ENCODE results near the gene ARPC1A.
"Not testable (repeated sequence)": the region's sequence is repeated elsewhere in the genome, so short reads cannot be mapped to it uniquely, and the experiment has no call there.

The ARPC1A gene

DNA sequence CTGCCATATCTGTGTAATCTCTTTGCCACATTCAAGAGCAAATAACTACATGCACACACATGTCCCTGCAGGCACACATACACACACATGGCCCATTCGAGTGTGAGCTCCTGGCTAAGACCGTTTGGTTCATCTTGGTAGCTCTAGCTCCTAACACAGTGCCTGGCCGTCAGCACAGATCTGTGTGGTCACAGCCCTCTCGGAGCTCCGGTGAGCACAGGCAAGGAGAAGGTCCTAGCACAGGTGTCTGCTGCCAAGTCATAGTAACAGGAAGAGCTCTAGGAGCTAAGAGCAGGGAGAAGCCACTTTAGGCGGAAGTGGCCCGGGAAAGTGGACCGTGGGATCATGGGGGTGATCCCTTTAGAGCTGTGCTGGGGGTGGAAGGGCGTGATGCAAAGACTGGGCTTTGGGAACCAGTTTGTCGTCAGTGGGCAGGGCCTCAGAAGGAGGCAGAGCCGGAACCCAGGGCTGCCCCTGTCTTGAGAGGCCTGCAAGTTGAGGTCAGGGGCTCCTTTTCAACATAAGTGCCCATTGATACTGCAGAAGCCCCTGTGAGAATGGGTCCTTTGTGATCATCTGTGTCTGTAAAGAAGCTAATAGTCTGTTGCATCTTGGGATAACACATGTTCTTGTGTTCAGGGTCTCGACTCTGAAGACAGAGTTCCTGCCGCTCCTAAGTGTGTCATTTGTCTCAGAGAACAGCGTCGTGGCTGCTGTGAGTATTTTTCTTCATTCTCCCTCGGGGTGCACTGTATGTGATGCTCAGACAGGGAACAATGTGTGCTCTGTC is 32.2 kb downstream of the ARPC1A start:
- no peaks in the 10 kb centered on the region for H3K27me3 ChIP-seq (ENCODE audit: control insufficient read depth, insufficient read depth, low read length)

DNA sequence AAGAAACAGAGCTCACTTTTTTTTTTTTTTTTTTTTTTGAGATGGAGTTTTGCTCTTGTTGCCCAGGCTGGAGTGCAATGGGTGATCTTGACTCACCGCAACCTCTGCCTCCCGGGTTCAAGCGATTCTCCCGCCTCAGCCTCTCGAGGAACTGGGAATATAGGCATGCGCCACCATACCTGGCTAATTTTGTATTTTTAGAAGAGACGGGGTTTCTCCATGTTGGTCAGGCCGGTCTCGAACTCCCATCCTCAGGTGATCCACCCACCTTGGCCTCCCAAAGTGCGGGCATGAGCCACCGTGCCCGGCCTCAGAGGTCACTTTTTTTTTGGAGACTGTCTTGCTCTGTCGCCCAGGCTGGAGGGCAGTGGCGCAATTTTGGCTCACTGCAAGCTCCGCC is 32.8 kb downstream of the ARPC1A start:
- not testable (repeated sequence) for H3K4me3 ChIP-seq (ENCODE audit: low read depth, low read length); H3K9ac ChIP-seq (ENCODE audit: low read depth, low read length); H3K4me1 ChIP-seq (ENCODE audit: control insufficient read depth, insufficient read depth, low read length); H3K27me3 ChIP-seq (ENCODE audit: control insufficient read depth, insufficient read depth, low read length); H3K27ac ChIP-seq (ENCODE audit: low read depth, low read length); H3K9me3 ChIP-seq (ENCODE audit: control insufficient read depth, insufficient read depth, low read length)
- peaks cover 59% of the 10 kb centered on the region for H3K36me3 ChIP-seq (ENCODE audit: control insufficient read depth, insufficient read depth, low read length)

More for the DNA sequence above, 32.2 kb downstream of the ARPC1A start:
- Histone ChIP-seq H3K4me3 (ENCODE audit: low read depth, low read length) (no peak overlapping the region), H3K27ac (ENCODE audit: low read depth, low read length) (no peak overlapping the region), H3K4me1 (ENCODE audit: control insufficient read depth, insufficient read depth, low read length) (no peaks in the 10 kb centered on the region), H3K9me3 (ENCODE audit: control insufficient read depth, insufficient read depth, low read length) (no peaks in the 10 kb centered on the region), H3K36me3 (ENCODE audit: control insufficient read depth, insufficient read depth, low read length) (peaks cover 53% of the 10 kb centered on the region), H3K9ac (ENCODE audit: low read depth, low read length) (no peak overlapping the region)

DNA sequence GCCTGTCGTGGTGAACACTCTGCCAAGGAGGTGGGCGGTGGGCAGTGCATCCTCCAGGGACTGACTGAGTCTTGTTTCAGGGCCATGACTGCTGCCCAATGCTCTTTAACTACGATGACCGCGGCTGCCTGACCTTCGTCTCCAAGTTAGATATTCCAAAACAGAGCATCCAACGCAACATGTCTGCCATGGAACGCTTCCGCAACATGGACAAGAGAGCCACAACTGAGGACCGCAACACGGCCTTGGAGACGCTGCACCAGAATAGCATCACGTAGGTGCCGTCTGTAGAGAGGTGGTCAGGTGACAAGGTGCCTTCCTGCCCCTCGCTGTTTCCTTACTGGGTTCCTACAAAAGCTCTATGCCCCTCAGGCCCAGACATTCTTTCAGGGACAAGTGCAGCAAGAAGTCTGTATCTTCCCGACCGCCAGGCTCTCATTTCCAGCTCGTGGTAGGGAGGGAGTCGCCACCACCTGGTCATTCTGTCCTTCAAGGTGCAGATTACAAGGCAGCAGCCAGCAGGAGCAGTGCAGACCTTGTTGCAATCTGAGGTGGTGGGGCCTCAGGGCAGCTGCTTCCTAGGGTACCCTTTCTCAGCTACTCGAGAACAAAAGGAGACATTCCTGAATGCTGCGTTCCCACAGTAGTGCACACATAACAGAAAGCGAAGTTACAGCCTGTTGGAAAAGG is 33.9 kb downstream of the ARPC1A start:
- H3K27ac ChIP-seq (ENCODE audit: low read depth, low read length), result no peak overlapping the region
- H3K27me3 ChIP-seq (ENCODE audit: control insufficient read depth, insufficient read depth, low read length), result no peaks in the 10 kb centered on the region
- H3K9me3 ChIP-seq (ENCODE audit: control insufficient read depth, insufficient read depth, low read length), result no peaks in the 10 kb centered on the region
- no peak overlapping the region for H3K9ac ChIP-seq (ENCODE audit: low read depth, low read length)
- no peak overlapping the region for H3K4me3 ChIP-seq (ENCODE audit: low read depth, low read length)
- peaks cover 62% of the 10 kb centered on the region for H3K36me3 ChIP-seq (ENCODE audit: control insufficient read depth, insufficient read depth, low read length)
- H3K4me1 ChIP-seq (ENCODE audit: control insufficient read depth, insufficient read depth, low read length), result no peaks in the 10 kb centered on the region

DNA sequence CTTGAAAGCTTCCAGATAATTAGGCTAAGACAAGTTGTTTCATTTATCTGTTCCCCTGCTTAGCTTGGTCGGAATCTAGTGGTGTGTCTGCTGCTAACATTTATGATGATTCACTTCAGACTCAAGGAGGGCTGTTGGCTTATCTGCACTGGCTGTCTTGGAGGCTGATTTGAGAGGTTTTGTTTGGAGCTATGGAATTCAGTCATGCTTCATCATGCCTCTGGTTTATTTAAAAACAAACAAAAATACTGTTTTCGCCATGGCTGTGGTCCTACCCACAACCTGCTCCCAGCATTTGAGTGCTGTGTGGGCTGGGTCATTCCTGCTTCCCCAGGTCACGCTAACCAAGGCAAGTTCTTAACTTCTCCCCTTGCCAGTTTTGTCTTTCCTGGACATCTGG is 37.1 kb downstream of the ARPC1A start:
- H3K27me3 ChIP-seq (ENCODE audit: control insufficient read depth, insufficient read depth, low read length), result no peaks in the 10 kb centered on the region
- H3K4me1 ChIP-seq (ENCODE audit: control insufficient read depth, insufficient read depth, low read length), result peaks cover 15% of the 10 kb centered on the region
- H3K9ac ChIP-seq (ENCODE audit: low read depth, low read length), result no peak overlapping the region
- H3K36me3 ChIP-seq (ENCODE audit: control insufficient read depth, insufficient read depth, low read length), result peaks cover 65% of the 10 kb centered on the region
- H3K4me3 ChIP-seq (ENCODE audit: low read depth, low read length), result no peak overlapping the region
- no peaks in the 10 kb centered on the region for H3K9me3 ChIP-seq (ENCODE audit: control insufficient read depth, insufficient read depth, low read length)
- H3K27ac ChIP-seq (ENCODE audit: low read depth, low read length), result no peak overlapping the region

DNA sequence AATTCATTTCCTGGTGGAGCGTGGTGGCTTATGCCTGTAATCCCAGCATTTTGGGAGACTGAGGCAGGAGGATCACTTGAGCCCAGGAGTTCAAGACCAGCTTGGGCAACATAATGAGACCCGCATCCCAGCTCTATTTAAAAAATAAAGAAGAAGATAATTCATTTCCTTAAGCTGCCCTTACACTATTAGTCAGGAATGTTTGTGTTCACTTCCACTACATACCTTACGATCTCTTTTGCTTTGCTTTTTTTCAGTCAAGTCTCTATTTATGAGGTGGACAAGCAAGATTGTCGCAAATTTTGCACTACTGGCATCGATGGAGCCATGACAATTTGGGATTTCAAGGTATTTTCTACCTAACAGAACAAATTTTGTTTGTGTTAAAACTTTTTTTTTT is 37.6 kb downstream of the ARPC1A start:
- Histone ChIP-seq H3K9me3 (ENCODE audit: control insufficient read depth, insufficient read depth, low read length) (no peaks in the 10 kb centered on the region), H3K4me1 (ENCODE audit: control insufficient read depth, insufficient read depth, low read length) (peaks cover 15% of the 10 kb centered on the region), H3K27me3 (ENCODE audit: control insufficient read depth, insufficient read depth, low read length) (no peaks in the 10 kb centered on the region), H3K4me3 (ENCODE audit: low read depth, low read length) (no peak overlapping the region), H3K9ac (ENCODE audit: low read depth, low read length) (no peak overlapping the region), H3K36me3 (ENCODE audit: control insufficient read depth, insufficient read depth, low read length) (peaks cover 60% of the 10 kb centered on the region), H3K27ac (ENCODE audit: low read depth, low read length) (no peak overlapping the region)

DNA sequence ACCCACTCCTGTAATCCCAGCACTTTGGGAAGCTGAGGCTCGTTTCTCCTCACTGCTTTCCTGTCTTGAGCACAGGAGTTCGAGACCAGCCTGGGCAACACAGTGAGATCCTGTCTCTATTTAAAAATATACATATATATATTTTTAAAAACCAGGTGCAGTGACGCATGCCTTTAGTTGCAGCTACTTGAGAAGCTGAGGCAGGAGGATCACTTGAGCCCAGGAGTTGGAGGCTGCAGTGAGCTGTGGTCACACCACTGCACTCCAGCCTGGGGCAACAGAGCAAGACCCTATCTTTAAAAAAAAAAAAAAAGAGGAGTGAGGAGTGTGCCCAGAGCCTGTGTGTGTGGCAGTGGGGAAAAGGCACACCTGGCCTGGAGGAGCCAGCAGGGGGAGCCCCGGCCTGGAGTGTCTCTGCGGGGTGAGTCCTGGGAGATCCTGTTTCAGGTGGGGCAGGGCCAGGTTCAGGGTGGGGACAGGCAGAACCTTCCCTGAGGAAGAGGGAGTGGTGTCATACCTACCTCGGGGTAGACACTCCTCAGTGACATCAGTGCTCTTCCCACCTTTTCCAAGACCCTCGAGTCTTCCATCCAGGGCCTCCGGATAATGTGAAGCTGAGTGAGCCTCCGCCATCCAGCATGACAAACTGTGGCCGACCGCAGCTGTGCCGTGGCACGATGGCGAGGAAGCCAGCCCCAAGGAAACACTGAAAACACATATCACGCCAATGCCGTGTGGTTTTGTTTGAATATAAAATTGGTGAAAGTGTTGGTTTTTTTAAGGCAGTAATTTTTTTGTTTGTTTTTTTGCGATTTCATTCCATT is 39.8 kb downstream of the ARPC1A start:
- Histone ChIP-seq H3K4me3 (ENCODE audit: low read depth, low read length) (no peak overlapping the region), H3K36me3 (ENCODE audit: control insufficient read depth, insufficient read depth, low read length) (peaks cover 49% of the 10 kb centered on the region), H3K27ac (ENCODE audit: low read depth, low read length) (no peak overlapping the region), H3K9ac (ENCODE audit: low read depth, low read length) (no peak overlapping the region), H3K4me1 (ENCODE audit: control insufficient read depth, insufficient read depth, low read length) (peaks cover 15% of the 10 kb centered on the region), H3K27me3 (ENCODE audit: control insufficient read depth, insufficient read depth, low read length) (no peaks in the 10 kb centered on the region), H3K9me3 (ENCODE audit: control insufficient read depth, insufficient read depth, low read length) (no peaks in the 10 kb centered on the region)

DNA sequence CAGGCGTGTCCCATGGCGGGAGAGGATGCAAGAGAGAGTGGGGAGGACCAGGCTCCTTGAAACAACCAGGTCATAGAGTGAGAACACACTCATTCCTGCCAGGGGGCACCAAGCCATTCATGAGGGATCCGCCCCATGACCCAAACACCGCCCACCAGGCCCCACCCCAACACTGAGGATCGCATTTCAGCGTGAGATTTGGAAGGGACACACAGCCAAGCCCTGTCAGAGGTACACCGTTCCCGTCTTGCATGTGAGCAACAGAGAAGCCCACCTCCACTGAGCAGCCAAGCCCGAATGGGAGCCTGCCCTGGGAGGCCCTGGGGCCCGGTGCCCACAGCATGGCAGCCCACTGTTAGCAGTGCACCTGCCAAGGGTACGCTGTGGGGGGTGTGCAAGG is 40.9 kb downstream of the ARPC1A start:
- peaks cover 41% of the 10 kb centered on the region for H3K36me3 ChIP-seq (ENCODE audit: control insufficient read depth, insufficient read depth, low read length)
- H3K27ac ChIP-seq (ENCODE audit: low read depth, low read length), result no peak overlapping the region
- H3K27me3 ChIP-seq (ENCODE audit: control insufficient read depth, insufficient read depth, low read length), result no peaks in the 10 kb centered on the region
- peaks cover 15% of the 10 kb centered on the region for H3K4me1 ChIP-seq (ENCODE audit: control insufficient read depth, insufficient read depth, low read length)
- no peak overlapping the region for H3K9ac ChIP-seq (ENCODE audit: low read depth, low read length)
- H3K4me3 ChIP-seq (ENCODE audit: low read depth, low read length), result no peak overlapping the region
- H3K9me3 ChIP-seq (ENCODE audit: control insufficient read depth, insufficient read depth, low read length), result no peaks in the 10 kb centered on the region

DNA sequence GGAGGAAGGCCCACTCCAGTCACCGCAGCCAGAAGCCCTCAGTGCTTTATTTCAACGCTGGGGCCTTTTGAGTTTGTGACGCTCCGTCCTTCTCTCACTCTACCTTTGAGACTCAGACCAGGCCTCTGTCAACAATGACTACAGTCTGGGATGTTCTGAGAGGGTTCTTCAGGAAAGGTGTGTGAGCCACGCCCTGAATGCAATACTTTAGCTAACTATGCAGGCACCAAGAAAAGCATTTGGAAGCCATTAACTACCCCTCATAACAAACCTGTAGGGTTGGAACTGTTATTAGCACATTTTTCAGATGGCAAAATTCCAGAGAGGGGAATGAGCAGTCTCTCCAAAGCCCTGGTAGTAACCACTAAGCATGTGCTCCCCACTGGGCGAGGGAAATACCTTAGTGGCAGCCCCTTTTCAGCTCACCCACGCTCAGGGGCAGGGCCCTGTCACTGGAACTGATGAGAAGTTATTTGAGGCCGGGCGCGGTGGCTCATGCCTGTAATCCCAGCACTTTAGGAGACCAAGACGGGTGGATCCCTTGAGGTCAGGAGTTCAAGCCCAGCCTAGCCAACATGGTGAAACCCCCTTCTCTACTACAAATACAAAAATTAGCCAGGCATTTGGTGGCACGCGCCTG is 43.2 kb downstream of the ARPC1A start:
- no peak overlapping the region for H3K27ac ChIP-seq (ENCODE audit: low read depth, low read length)
- H3K27me3 ChIP-seq (ENCODE audit: control insufficient read depth, insufficient read depth, low read length), result no peaks in the 10 kb centered on the region
- no peak overlapping the region for H3K9ac ChIP-seq (ENCODE audit: low read depth, low read length)
- peaks cover 20% of the 10 kb centered on the region for H3K4me1 ChIP-seq (ENCODE audit: control insufficient read depth, insufficient read depth, low read length)
- H3K4me3 ChIP-seq (ENCODE audit: low read depth, low read length), result no peak overlapping the region
- peaks cover 25% of the 10 kb centered on the region for H3K36me3 ChIP-seq (ENCODE audit: control insufficient read depth, insufficient read depth, low read length)
- H3K9me3 ChIP-seq (ENCODE audit: control insufficient read depth, insufficient read depth, low read length), result no peaks in the 10 kb centered on the region

DNA sequence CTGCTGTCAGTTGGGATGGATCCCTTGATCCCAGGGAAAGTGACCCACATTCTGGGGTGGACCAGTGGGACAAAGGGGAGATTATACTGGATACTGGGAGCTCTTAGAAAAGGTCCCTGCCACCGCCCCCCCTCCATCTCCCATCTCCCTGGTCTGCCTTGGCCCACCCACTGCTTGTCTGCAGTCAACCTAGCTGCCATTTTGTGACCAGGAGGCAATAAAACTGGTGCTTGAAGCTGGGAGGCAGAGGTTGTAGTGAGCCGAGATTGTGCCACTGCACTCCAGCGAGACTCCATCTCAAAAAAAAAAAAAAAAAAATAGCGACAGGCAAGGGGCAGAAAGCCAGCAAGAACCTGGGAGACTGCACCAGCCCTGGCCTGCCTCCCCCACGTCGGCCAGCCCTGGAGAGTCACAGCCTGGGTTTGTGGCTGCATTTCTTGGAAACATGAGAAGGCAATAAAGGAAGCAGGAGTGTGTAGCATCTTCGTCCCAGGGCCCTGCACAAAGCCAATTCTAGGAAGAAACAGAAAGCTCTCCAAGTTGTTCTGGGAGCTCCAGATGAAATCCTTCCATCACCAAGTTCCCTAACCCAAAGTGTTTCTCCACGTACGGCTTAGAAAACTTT is 44.2 kb downstream of the ARPC1A start:
- Histone ChIP-seq H3K36me3 (ENCODE audit: control insufficient read depth, insufficient read depth, low read length) (peaks cover 17% of the 10 kb centered on the region), H3K27ac (ENCODE audit: low read depth, low read length) (no peak overlapping the region), H3K4me3 (ENCODE audit: low read depth, low read length) (no peak overlapping the region), H3K9ac (ENCODE audit: low read depth, low read length) (no peak overlapping the region), H3K9me3 (ENCODE audit: control insufficient read depth, insufficient read depth, low read length) (no peaks in the 10 kb centered on the region), H3K4me1 (ENCODE audit: control insufficient read depth, insufficient read depth, low read length) (peaks cover 20% of the 10 kb centered on the region), H3K27me3 (ENCODE audit: control insufficient read depth, insufficient read depth, low read length) (no peaks in the 10 kb centered on the region)

DNA sequence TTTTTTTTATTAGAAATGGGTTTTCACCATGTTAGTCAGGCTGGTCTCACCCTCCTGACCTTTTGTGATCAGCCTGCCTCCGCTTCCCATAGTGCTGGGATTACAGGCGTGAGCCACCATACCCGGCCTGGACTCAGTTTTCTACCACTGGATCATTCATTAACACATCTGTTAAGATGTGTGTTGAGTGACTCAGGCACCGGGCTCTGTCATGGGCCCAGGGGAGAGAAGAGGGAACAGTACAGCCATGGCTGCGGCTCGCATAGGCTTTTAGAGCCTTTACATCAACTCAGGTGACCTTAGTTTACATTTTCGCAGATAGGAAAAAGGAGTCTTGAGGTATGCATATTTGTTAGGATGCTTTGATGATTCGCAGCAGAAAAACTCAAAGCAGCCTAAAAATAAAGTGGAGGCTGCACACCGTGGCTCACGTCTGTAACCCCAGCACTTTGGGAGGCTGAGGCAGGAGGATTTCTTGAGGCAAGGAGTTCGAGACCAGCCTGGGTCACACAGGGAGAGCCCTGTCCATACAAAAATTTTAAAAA is 45.8 kb downstream of the ARPC1A start:
- no peak overlapping the region for H3K4me3 ChIP-seq (ENCODE audit: low read depth, low read length)
- no peak overlapping the region for H3K27ac ChIP-seq (ENCODE audit: low read depth, low read length)
- peaks cover 7% of the 10 kb centered on the region; the same call in 1 of the 2 replicates for H3K36me3 ChIP-seq (ENCODE audit: control insufficient read depth, insufficient read depth, low read length)
- H3K4me1 ChIP-seq (ENCODE audit: control insufficient read depth, insufficient read depth, low read length), result peaks cover 11% of the 10 kb centered on the region
- H3K27me3 ChIP-seq (ENCODE audit: control insufficient read depth, insufficient read depth, low read length), result no peaks in the 10 kb centered on the region
- H3K9me3 ChIP-seq (ENCODE audit: control insufficient read depth, insufficient read depth, low read length), result no peaks in the 10 kb centered on the region
- H3K9ac ChIP-seq (ENCODE audit: low read depth, low read length), result no peak overlapping the region
